HG03558 (cell line): ENCODE measurements around the gene C16orf86.
"Not testable (repeated sequence)": the region's sequence is repeated elsewhere in the genome, so short reads cannot be mapped to it uniquely, and the experiment has no call there.

Experiments
- ATAC-seq: cut with Tn5 transposase; IDR thresholded peaks from one replicate; pipeline ENCODE4 v1.9.1; 2021; ENCODE audit warnings: moderate number of reproducible peaks; ENCODE audit not compliant: unreplicated experiment; ENCODE audit errors: extremely low read depth

The C16orf86 gene

DNA sequence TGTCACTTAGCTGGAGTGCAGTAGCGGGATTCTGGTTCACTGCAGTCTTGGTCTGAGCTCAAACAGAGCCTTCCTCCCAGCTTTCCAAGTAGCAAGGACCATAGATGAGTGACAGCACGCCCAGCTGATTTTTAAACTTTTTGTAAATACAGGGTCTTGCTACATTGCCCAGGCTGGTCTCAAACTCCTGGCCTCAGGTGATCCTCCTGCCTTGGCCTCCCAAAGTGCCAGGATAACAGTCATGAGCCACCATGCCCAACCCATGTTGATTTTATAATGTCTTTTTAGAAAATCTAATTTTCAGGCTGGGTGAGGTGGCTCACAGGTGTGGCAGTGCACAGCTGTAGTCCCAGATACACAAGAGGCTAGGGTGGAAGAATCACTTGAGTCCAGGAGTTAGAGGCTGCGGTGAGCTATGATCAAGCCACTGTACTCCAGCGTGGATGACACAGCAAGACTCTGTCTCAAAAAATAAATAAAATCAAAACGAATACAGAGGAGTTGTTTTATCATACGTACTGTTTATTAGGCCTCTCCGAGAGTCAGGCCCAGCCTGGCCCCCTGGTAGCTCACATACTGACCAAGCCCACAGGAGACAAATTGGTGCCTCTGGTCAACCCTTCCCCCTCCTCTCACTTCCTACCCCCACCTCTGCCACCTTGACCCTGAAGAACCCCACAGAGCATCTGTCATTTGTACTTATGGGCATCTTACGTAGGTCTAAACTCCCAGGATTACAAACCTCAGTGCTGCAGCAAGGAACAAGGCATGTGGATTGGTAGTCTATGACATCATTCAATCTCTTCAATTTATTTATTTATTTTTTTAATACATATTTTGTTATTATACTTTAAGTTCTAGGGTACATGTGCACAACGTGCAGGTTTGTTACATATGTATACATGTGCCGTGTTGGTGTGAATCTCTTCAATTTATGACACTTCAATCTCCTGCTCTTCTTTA, 13.6 kb downstream of the C16orf86 start:
- no peak for ATAC-seq

DNA sequence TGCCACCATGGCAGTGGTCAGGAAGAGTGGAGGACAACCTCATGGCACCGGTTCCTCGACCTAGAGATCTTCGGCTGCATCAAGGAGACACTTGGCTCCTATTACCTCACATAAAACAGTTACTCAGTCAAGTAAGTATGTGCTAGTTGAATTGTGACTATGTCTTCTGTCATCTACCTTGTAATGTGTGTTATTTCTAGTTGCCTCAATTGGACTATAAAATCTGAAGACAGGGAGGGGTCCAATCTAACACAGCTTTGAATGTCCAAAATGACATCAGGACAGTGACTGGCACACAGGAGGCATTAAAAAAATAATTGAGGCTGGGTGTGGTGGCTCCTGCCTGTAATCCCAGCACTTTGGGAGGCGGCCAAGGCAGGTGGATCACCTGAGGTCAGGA, 17.2 kb downstream of the C16orf86 start:
- ATAC-seq = no peak

DNA sequence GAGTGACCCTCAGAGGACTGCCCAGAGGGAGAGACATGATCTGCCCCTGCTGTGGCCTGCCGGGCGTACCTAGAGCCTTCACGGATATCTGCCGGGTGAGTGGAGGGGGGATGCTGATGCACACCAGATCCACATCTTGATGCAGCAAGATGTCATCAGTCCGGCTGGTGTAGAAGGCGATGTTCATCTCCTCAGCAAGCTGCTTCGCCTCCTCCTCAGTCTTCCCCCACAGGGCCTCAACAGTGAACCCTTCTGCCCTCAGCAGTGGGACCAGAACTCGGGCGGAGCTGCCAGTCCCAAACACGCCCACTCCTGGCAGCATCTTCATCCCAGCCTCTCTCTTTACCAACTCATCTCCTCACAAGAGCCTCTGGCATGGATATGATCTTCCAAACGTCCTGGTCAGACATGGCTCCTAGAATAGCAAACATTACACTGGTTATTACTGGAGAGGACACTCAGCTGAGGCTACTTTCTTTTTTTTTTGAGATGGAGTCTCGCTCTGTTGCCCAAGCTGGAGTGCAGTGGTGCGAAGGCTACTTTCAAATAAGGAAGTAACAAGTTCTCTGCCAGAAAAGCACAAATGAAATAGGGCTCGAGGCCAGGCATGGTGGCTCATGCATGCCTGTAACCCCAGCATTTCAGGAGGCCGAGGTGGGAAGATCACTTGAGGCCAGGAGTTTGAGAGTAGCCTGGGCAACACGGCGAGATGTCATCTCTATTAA, 18.9 kb downstream of the C16orf86 start:
- no peak for ATAC-seq

DNA sequence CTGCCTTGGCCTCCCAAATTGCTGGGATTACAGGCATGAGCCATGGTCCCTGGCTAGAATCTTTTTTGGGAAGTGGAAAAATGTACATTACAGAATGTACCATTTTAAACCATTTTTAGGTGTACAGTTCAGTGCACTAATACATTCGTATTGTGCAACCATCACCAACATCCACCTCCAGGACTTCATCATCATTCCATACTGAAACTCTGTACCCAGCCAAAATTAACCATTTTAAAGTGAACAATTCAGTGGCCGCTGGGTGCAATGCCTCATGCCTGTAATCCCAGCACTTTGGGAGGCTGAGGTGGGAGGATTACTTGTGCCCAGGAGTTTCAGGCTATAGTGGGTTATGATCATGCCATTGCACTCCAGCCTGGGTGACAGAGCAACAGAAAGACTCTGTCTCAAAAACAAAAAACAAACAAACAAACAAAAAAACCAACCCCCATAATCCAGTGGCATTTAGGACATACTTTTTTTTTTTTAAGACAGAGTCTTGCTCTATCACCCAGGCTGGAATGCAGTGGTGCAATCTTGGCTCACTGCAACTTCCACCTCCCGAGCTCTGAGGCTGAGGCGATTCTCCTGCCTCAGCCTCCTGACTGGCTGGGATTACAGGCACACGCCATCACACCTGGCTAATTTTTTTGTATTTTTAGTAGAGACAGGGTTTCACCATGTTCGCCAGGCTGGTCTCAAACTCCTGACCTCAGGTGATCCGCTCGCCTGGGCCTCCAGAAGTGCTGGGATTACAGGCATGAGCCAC, 27.1 kb downstream of the C16orf86 start:
- not testable (repeated sequence) for ATAC-seq

DNA sequence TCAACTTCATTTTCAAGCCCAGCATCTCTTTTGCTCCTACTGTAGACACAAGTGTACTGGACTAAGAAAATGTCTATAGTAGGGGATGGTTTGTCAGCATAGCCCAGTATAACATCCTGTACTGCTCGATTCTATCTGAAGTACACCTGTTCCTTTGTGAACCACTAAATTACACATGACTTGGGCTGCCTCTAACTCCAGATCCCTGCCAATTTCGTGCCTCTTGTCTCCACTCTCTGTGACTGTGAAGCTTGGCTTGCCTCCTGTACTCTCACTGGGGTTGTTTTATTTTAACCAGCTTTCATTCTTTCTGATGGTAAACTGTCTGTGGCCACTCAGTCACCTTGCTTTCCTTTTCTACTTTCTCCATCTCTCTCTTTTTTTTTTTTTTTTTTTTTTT, 28.0 kb downstream of the C16orf86 start:
- no peak for ATAC-seq

DNA sequence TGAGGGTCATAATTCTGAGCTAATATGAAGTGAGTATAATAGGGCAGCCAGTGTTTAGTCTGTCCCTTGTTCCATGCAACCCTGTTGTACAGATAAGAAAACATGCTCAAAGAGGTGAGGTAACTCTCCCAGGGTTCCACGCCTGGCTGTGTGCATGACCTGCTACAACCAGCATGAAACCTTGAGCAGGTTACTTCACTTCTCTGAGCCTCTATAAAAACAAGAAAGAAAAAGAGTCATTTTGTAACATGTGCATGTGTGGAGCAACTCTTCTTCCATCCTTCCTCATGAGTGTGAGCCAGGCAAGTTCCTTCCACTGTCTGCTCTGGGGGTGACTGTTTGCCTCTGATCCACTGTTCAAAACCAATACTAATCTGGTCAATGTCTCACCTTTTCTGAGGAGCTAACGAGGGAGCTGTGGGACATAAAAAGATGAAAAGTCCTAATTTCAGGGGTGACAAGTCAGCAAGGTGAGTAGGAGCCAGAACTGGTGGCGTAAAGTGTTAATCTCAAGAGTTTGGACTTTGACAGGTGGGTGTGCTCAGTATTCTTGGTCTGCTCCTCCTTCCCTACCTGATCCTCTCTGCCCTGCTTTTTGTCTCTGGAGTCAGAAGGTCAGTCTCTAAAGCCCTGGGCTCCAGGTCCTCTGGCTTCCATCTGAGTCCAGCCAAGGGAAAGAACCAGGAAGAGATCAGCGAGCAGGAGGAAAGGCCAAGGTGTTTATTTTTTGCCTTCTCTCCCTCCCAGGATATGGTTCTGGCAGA, 31.0 kb downstream of the C16orf86 start:
- ATAC-seq = no peak

DNA sequence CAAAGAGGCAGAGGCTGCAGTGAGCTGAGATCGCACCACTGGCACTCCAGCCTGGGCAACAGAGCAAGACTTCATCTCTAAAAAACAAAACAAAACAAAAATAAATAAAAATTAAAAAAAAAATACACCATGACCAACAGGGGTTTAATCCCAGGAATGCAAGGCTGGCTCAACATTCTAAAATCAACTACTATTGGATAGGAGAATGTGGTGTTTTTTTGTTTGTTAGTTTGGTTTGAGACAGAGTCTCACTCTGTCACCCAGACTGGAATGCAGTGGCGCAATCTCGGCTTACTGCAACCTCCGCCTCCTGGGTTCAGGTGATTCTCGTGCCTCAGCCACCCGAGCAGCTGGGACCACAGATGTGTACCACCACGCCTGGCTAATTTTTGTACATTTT, 32.7 kb downstream of the C16orf86 start:
- ATAC-seq = no peak

DNA sequence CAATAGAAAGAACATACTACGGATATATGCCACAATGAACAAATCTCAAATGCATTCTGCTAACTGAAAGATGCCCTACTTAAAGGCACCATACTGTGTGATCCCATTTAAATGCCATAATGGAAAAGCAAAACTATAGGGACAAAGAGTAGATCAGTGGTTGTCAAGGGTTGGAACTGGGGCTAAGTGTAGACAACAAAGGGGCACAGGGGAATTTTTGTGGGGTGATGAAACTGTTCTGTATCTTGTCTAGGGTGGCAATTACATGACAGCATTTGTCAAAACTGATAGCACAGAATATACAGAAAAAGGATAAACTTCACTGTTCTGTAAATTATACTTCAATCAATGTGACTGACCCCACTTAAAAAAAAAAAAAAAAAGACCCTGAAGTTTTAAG, 34.8 kb downstream of the C16orf86 start:
- no peak for ATAC-seq

DNA sequence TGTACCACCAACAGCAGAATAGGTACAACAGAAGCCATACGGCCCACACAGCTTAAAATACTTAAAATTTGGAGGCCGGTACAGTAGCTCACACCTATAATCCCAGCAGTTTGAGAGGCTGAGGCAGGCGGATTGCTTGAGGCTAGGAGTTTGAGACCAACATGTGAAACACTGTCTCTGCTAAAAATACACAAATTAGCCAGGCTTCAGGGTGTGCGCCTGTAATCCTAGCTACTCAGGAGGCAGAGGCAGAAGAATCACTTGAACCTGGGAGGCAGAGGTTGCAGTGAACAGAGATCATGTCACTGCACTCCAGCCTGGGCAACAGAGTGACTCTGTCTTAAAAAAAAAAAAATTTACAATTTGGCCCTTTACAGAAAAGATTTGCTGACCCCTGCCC, 35.5 kb downstream of the C16orf86 start:
- no peak for ATAC-seq

DNA sequence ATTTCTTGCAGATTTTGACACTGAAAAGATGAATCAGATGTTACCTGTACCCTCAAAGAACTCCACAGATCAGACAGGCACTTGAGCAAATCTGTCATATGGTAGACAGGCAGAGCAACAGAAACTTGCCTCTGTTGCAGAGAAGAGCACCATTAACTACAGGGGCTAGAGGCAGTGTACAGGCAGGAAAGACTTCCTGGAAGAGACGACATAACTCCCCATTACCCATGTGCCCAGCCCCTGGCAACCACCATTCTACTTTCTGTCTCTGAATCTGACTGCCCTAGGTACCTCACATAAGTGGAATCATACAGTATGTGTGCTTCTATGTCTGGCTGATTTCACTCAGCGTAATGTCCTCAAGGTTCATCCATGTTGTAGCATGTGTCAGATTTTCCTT, 37.0 kb downstream of the C16orf86 start:
- no peak for ATAC-seq

DNA sequence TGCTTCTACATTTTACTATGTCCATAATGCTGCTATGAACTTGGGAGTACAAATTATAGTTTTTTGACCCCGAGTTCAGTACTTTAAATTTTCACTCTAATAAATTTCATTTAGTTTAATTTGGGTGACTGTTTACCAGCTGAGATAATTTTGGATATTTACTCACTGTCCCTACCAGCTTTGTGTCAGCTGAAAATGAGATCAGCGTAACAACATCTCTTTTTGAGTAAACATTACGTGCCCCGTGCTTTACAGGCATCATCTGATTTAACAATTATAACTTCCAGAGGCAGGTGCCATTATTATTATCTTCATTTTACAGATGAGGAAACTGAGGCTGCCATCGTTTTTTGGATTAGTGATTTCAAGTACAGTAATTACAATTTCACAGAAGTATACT, 37.5 kb downstream of the C16orf86 start:
- no peak for ATAC-seq

DNA sequence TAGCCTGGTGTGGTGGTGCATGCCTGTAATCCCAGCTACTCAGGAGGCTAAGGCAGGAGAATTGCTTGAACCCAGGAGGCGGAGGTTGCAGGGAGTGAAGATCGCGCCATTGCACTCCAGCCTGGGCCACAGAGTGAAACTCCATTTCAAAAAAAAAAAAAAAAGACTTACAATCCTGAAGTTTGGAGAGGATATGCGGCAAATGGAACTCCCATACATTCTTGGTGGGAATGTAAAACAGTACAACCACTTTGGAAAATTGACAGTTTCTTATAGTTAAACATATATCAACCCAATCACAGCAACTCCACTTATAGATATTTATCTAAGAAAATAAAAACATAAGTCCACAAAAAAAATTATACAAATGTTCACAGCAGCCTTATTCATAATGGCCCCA, 40.6 kb downstream of the C16orf86 start:
- no peak for ATAC-seq

DNA sequence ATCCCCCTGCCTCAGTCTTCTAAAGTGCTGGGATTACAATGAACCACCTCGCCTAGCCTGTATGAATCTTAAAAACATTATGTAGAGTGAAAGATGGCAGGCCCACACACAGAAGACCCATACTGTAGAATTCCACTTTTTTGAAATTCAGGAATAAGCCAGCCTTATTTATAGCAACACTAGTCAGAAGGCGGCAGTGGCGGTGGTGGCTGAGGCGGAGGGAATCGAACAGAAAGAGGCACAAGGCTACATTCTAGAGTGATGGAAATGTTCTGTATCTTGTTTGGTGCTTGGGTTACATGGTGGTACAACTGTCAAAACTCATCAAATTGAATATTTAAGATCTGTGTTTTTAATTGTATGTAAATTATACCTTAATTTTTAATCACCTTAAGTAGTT, 41.2 kb downstream of the C16orf86 start:
- no peak for ATAC-seq

DNA sequence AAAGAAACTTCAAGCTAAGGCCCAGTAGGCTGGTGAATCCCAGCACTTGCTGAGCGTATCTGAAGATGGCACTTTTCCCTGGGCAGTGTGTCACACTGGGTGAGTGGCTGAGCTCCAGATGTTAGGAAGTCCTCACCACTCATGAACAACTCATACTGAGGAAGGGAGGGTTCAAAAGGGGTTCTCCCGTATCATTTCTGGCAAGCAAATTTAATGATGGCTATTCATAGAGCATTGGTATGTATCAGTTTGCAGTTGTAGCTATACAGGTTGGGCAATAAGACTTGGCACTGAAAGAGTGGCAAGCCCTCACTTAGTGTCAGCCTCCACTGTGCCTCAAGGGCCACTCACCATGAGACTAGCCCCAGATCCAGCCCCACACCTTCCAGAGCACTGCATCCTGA, 41.8 kb downstream of the C16orf86 start:
- ATAC-seq = no peak

DNA sequence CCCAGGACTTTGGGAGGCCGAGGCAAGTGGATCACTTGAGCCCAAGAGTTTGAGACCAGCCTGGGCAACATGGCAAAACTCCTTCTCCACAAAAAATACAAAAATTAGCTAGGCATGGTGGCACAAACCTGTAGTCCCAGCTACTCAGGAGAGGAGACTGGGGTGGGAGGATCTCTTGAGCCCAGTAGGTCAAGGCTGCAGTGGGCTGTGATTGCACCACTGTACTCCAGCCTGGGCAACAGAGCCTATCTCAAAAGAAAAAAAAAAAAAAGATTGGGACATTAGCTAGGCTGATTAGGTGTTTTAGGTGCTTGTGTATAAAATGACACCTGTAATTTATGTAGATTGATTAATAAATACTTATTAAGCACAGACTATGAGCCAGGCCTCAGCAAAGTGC, 42.4 kb downstream of the C16orf86 start:
- ATAC-seq = no peak

DNA sequence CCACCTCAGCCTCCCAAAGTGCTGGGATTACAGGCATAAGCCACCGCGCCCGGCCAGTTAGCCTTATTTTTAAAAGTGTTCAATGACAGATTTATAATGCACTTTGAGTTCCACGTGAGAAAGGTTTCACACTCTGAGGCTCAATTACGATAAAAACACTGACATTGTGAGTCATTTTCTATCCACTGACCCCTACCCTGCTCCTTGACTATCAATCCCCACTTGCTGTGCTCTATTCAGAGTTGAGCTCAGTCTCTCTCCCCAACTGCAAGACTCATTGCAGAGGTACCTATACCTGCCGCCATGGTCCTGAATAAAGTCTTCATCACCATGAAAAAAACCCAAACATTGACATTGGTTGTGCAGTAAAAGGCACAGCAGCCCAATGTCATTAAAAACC, 44.0 kb downstream of the C16orf86 start:
- ATAC-seq = no peak

DNA sequence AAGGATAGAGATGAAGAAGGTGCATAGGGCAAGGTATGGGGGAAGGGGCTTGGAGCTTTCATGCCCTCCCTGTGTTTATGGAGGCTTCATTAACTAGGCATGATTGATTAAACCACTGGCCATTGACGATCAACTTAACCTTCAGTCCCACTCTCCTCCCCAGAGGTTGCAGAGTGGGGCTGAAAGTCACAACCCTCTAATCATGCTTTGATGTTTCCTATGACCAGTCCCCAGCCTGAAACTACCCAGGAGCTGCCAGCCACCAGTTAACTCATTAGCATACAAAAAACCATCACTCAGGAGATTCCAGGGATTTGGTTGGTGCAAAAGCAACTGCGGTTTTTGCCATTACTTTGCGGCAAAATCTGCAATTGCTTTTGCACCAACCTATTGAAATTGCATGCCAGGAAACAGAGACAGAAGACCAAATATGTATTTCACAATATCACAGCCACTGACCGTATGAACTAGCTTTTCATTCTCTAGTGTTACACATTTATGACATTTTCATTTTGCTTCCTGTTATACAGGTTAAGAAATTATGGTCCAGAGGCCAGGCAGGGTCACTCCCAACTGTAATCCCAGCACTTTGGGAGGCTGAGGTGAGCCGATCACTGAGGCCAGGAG, 47.1 kb downstream of the C16orf86 start:
- no peak for ATAC-seq

DNA sequence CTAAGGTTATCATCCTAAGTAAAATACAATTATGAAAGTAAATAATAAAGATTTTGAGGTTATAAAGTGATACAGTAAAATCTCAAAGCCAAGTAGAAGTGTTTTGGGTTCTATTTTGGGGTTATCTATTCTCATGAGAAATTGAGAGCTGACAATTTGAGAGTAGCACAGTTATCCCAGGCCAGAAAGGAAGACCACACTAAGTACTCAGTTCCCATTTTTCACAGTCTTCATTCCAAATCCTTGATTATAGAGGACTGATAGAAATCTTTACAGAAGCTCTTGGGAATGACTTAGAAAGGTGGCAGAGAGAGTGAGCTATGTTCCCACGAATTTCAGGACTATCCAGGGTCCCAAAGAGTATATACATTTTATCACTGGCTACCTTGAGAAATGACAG, 47.9 kb downstream of the C16orf86 start:
- no peak for ATAC-seq

DNA sequence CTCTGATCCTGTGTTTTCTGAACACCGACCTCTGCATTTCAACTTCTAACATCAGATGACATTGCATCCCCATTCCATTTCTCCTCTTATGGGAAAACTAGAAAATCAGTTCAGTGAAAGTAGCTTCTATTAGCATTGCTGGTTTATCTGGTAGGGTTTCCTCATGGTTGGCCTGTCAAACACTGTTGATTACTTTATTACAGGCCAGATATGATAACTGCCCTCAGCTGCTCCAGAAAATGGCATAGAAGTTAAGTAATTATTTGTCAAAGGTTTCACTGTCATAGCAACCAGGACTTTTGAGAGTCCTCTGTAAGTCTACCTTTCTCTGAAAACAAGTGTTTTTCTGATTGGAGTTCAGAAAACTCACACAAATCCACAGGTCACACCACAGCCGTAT, 49.5 kb downstream of the C16orf86 start:
- ATAC-seq = no peak
